Adrenal gland (tissue), 5 donors: Measurements from ENCODE around the gene PSAP.

ENCODE experiments used
- CTCF ChIP-seq, 6 experiments: fragments of 450-650 bp in 4 of 6; fragments of 200-600 bp in 2 of 6; sonication (generic) in 1 of 6; IDR thresholded peaks; 1 replicate in 5 of 6; 2 replicates in 1 of 6; pipeline versions ENCODE4 v1.5.1 to v1.8.0; 2016 to 2021; ENCODE audit warnings: antibody characterized with exemption in 6 of 6, mild to moderate bottlenecking in 2 of 6, moderate library complexity in 1 of 6
- POLR2A ChIP-seq, 2 donors: fragments of 450-650 bp; IDR thresholded peaks; one replicate each; pipeline ENCODE4 v1.6.1; 2017; ENCODE audit warnings: antibody characterized with exemption in 2 of 2, mild to moderate bottlenecking in 2 of 2, moderate library complexity in 1 of 2
- donor health status: DM: no; HTN: no; CAD: no.

- no peak for TF ChIP-seq CTCF (IDR thresholded peaks at IDR 0.05)
- TF ChIP-seq POLR2A (IDR thresholded peaks at IDR 0.05) = no peak
Observed at GRCh38 chr10:71780719-71781118, 70.3 kb downstream of the PSAP start.
